Measurements from ENCODE around the gene MVB12B.
"Not testable (repeated sequence)": the region's sequence is repeated elsewhere in the genome, so short reads cannot be mapped to it uniquely, and the experiment has no call there.

The MVB12B gene

DNA sequence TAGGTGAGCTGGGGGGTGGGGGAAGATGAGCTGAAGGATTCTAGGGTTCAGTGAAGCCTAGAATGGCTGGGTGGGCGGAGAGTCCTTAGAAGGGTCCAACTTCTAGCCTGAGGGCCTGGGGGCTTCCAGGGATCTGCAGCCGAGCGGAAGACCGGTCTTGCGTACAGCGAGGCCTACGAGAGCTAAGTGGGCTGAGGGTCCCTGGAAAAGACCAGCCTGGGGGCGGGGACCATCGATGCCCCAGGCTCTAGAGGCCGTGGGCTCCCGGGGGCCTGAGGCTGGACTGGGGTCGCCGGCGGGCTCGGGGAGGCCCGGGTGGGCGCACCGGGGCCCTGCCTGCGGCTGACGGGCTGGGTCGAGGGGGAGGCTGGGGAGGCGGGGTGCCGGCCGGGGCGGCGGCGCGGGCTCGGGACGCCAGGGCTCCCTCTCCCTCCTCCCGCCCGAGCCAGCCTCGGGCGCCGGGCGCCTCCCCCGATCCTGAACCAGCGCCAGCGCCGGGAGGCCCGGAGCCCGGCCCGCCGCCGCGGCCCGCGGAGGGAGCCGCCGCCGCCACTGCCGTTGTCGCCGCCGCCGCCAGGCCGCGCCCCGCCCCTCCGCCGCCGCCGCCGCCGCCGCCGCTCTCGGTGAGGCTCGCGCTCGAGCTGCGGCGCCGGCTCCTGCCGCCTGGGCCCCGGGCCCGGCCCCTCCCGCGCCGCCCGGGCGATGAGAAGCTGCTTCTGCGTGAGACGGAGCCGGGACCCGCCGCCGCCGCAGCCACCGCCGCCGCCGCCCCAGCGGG is at the start of gene MVB12B:
Gene MVB12B, plus strand, starts transcription at position 602 of the 778 bp plus-strand sequence. Its CDS starts 101 bp downstream, at position 703.
- DNase-seq: no peak

GRCh38 chr9:126283799-126284465 is 42.7 kb upstream of the MVB12B start:
- DNase-seq: no peak

DNA sequence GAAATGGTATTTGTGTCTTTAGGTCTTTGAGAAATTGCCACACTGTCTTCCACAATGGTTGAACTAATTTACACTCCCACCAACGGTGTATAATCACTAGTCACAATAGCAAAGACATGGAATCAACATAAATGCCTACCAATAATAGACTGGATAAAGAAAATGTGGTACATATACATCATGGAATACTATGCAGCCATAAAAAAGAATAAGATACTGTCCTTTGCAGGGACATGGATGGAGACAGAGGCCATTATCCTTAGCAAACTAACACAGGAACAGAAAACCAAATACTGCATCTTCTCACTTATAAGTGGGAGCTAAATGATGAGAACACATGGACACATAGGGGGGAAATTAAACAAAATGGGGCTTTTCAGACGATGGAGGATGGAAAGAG is 41.0 kb upstream of the MVB12B start:
- not testable (repeated sequence) for DNase-seq

- DNase-seq: no peak
Observed at GRCh38 chr9:126287166-126287866, 39.3 kb upstream of the MVB12B start.

DNA sequence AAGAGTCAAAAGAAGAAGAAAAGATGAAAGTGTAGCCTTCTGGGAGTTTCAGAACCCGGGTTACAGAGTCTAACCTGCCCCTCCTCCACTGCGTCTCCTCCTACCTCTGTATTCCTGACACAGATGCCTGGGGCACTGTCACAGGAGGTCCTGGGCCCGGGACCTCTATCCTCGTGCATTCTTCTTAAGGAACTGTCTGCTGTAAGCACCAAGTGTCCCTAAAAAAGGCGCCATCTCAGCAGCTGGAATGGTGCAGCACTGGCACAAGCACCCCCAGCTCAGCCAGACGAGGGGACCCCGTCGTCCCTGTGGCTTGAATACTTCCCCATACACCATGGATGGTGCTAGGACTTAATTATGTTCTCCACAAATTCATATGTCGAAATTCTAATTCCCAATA is 35.8 kb upstream of the MVB12B start:
- no peak for DNase-seq

- DNase-seq: no peak
Observed at GRCh38 chr9:126291925-126292324, 34.7 kb upstream of the MVB12B start.

GRCh38 chr9:126292736-126293521 is 33.7 kb upstream of the MVB12B start:
- no peak for DNase-seq

- DNase-seq: no peak
Observed at GRCh38 chr9:126293522-126293889, 33.1 kb upstream of the MVB12B start.

DNA sequence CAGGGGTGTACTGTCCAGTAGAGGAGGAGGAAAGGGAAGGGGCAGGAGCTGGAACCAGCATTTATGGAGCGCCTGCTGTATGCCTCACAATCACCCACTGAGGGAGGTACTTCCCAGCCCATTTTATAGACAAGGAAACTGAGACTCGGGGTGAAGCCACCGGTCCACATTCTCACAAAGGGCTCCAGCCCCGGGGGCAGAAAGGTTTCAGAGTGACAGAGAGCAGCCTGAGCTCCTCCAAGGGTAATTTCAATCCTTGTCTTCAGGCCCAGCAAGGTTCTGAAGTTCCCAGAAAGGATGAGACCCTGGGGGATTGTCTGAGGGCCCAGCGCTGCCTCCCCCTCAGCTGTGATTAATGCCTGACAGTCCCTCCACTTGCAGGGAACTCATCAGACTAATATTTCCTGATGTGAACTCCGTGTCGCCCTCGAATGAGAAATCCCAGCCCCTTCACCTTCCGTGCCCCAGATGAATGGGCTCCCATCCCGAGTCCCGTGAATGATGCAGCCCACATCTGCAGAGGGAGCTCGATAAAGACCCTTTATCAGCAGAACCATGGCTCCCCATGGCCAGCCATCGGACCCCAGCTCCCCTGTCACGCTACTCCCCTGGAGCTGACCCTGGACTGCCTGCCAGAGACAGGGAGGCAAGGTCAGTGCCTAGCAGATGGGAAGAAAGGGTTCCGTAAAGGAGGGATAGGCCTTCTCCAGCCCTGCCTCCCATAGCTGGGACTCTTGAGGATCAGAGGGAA is 32.1 kb upstream of the MVB12B start:
- DNase-seq: no peak

DNA sequence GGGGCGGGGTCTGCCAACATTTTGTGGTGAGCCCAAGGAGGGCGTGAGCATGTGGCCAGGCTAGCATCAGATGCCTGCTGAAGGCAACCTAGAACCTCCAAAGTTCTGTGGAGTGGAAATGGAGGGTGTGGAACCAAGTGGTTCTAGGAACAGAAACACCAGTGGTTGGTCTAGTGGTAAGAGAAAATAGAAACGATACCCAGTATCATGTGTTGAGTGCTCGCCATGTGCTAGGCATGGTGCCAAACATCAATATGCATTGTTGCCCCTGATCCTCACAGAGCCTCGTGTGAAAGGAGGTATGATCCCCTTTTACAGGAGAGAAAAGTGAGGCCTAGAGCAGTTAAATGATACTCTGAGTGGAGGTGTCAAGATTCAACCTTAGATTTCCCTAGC is 31.5 kb upstream of the MVB12B start:
- DNase-seq: no peak

GRCh38 chr9:126295516-126295915 is 31.1 kb upstream of the MVB12B start:
- no peak for DNase-seq

GRCh38 chr9:126295936-126296600 is 30.6 kb upstream of the MVB12B start:
- no peak for DNase-seq

GRCh38 chr9:126296687-126297086 is 29.9 kb upstream of the MVB12B start:
- no peak for DNase-seq

DNA sequence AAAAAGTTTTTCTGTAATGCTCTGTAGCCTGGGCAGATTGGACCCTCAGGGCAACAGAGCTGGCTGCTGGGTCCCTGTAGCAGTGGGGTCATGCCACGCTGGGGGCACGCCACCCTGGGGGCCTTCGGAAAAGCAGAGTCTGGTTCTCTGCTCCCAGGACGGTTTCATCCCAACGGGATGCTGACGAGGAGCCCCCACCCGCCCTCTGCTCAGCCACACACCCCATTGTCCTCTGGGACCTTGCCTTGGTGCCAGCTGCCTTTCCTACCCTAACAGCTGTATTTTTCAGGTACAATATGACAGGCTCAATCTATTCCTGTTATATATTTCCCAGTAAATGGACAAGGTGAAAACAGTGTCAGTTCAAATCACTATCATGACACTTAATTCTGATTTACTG is 29.0 kb upstream of the MVB12B start:
- no peak for DNase-seq

- no peak for DNase-seq
Observed at GRCh38 chr9:126298063-126298801, 28.4 kb upstream of the MVB12B start.

GRCh38 chr9:126299706-126300276 is 26.8 kb upstream of the MVB12B start:
- no peak for DNase-seq

DNA sequence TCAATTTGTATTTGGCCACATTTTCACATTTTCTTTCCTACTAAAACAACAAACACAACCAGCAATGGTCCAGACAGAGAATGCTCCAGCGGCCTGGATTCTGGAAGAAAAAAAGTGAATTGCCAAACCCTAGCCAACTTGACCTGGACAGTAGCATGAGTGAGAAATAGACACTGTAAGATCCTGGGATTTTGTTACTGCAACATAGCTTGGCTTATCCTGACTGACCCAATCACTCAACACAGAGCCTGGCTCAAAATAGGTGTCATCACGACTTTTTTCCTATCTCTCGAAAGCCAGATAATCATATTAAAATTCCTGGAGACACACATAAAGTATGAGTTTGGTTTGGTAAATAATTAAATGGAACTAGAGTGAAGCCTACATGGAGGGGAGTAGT is 25.4 kb upstream of the MVB12B start:
- no peak for DNase-seq

- DNase-seq: no peak
Observed at GRCh38 chr9:126301985-126302603, 24.5 kb upstream of the MVB12B start.

- DNase-seq: no peak
Observed at GRCh38 chr9:126302730-126303129, 23.9 kb upstream of the MVB12B start.

- DNase-seq: no peak
Observed at GRCh38 chr9:126303488-126303887, 23.1 kb upstream of the MVB12B start.

Data from NCI-H1436 treated with DMSO at 0.1 percent for 48 hours (cell line).